GM21825 (cell line): ENCODE data around the gene CCDC66.
A peak's percentile ranks its signal among the peaks of the same experiment; 100 is the strongest.
"Not testable (repeated sequence)": the region's sequence is repeated elsewhere in the genome, so short reads cannot be mapped to it uniquely, and the experiment has no call there.

ENCODE experiments used
- ATAC-seq: cut with Tn5 transposase; IDR thresholded peaks from one replicate; pipeline ENCODE4 v1.9.1; 2021; ENCODE audit warnings: mild to moderate bottlenecking, moderate library complexity; ENCODE audit not compliant: unreplicated experiment

CCDC66 gene

DNA sequence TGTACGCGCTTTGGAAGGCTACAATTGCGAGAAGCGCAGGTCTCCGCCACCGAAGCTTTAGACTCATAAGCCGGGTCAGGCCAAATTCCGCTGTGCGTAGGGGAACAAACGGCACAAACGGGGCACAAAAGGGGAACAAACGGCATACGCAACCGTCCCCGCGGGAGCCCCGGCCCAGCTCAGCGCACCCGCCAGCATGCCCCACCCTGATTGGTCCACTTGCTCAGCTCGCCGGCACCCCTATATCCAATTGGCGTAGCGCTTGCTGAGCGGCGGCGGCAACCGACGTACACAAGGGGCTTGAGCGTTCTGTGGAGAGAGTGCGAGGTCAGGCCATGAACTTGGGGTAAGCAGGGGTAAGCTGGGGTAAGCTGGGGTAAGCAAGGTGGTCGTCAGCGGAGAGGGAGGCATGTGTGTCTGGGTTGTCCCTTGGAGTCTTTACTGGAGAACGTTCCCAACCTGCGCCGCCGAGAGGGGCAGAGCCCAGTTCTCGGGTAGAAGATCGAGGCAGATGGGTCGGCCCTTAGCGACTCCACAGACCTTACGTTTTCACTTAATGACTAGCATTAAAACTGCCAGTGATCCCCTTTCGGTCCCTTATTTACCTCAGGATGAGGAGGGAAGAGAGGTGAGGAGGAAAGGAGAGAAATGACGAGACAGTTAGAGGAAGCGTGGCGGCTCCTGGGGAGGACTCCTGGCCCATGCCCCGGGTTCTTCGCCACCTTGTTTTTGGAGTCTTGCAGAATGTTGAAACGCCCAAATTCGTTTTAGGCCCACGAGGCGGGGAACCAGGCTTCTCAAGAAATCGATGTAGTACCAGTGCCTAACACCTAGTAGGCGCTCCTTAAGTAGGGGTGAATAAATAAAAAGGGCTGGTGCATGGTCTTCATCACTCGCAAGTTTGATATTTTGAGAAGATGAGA lies at the start of gene CCDC66:
CCDC66 (plus strand) TSS at position 268 of the 923 bp plus-strand sequence; CDS start at position 336, 68 bp downstream.
- ATAC-seq, result peak; percentile 99

DNA sequence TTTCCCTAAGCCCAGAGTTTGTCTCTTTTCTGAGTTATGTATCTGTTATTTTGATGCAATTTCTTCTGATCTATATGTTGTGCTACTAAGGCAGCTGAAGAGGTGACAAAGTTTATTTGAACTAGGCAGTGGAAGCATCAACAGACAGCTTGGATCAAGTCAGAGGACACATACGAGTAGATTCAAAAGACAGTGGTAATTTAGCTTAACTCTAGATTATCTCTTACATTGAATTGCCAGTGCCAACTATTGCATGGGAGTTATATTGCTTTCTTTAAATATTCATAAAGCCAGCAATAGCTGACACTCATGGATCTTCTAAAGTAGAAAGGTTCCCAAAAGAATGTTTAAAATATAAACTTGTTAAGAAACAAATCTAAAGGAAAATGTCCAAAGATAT lies 37.3 kb upstream of the CCDC66 start:
- ATAC-seq, result no peak

DNA sequence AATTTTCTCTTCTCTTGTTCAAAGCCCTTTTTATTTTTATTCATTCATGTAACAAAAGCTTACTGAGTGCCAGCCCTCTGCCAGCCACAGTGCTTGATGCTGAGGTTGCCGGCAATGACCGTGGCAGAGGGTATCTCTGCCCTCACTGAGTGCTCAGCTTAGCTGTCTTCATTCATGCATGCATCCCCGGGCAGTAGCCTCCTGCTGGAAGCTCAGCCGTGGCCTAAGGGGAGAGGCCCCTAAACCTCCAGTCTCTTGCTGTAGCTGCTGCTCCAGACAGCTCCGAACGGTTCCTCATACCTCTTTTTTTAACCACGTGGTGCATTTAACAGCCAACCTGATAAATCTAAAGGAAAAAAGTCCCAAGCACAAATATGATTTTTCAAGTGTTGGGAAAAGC lies 34.6 kb upstream of the CCDC66 start:
- ATAC-seq, result no peak

DNA sequence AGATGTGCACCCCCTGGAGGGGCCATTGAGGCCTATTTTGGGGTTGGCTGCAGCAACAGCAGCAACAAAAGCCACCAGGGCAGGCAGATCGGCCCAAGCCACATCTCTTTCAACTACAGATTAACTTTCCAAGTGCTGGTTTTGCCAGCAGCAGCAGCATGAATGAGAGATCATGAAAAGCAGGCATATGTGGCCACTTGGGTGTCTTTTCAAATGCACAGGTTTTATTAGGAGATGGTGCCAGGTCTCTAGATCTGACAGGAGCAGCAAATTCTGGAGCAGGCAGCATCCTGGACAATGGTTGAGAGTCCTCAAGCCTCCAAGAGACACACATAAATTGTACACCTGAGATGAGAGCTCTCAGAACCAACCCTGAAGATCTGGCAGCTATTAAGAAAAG lies 31.7 kb upstream of the CCDC66 start:
- ATAC-seq, result no peak

DNA sequence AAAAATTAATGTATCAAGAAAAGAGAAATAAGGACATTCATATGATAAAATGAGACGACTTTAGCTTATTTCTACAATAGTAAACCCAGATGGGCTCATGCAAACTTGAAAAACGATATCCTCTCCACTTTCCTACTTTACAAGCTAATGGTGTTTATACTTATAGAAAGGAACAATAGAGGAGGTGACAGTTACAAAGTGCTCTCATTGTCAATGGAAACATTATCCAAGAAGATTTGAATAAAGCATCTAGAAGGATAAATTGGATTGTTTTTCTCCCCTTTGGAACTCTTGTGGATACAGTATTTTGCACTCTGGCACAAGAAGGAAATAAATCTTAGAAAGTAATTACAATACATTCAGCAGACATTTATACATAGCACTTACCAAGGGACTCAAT lies 20.2 kb upstream of the CCDC66 start:
- no peak for ATAC-seq

DNA sequence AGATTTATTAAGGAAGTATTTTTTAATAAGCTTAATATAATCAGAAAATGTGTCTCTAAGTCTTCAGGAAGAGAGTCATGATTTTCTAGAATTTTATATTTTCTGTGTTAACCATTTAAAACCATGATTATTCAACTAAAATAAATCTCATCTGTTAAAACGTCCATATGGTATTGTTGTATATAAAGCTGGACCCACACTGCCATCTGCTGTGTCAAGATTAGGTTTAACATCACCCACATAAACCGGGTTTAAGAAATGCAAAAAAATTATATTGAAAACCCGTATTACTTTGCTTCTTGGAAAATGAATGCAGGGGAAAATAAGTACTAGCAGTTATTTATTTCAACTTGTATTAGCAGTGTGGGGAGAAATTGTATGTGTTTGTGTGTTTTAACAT lies 9.5 kb upstream of the CCDC66 start:
- no peak for ATAC-seq

DNA sequence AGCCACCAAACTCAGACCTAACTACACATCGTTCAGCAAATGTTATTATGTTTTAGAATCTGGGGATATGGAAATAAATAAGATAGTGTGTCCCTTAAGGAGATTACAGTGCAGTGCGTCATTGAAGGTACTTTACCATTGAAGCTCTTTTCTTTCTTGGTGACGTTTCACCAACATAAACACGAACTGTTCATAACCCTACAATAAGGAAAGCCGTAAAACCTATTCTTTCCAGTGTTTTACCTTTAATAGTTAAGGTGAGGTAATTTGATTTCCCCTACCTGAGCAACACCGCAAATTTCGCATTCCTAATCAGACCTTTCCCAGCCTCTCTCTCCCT lies 826 bp downstream of the CCDC66 start:
- ATAC-seq, result peak; percentile 15

DNA sequence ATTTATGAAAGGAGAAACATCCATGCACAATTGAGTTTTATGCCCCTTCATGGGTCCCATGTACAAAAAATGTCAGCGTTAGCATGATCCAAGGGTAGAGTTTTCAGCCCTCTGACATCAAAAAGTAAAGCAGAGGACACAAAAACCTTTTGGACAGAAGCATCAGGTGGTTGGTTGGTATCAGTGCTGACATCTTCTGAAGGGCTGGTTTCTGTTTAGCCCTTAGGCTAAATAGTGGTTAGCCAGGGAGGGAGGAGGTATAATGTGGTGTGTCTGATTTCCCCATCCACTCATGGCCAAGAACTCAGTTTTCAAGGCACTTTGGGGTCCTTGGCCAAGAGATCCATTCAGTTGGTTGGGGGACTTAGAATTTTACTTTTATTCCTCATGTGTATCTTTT lies 16.5 kb downstream of the CCDC66 start:
- ATAC-seq, result no peak

DNA sequence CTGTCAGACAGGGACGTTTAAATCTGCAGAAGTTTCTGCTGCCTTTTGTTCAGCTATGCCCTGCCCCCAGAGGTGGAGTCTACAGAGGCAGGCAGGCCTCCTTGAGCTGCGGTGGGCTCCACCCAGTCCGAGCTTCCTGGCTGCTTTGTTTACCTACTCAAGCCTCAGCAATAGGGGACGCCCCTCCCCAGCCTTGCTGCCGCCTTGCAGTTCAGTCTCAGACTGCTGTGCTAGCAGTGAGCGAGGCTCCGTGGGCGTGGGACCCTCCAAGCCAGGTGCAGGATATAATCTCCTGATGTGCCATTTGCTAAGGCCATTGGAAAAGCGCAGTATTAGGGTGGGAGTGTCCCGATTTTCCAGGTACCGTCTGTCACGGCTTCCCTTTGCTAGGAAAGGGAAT lies 25.0 kb downstream of the CCDC66 start:
- ATAC-seq, result not testable (repeated sequence)

DNA sequence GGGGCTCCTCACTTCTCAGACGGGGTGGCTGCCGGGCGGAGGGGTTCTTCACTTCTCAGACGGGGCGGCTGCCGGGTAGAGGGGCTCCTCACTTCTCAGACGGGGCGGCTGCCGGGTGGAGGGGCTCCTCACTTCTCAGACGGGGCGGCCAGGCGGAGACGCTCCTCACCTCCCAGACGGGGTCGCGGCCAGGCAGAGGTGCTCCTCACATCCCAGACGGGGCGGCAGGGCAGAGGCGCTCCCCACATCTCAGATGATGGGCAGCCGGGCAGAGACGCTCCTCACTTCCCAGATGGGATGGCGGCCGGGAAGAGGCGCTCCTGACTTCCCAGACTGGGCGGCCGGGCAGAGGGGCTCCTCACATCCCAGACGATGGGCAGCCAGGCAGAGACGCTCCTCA lies 27.3 kb downstream of the CCDC66 start:
- ATAC-seq, result not testable (repeated sequence)

DNA sequence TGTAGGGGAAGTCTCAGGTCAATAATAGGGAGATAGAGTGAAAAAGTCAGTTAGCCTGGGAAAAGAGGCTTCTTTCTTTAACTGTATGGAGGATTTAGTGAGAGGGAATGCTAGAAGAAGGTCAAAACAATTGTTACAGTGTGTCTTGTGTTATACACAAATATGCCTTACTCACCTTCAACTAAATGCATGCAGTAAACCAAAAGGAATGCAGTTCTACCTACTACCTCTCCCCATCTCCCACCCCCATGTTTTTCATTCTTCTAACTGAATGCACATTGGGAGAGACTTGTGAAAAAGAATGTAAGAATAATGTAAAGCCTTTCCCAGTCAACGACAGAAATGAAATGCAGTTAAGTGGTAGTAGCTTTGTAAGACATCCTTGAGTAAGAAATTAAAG lies 33.8 kb downstream of the CCDC66 start:
- no peak for ATAC-seq

DNA sequence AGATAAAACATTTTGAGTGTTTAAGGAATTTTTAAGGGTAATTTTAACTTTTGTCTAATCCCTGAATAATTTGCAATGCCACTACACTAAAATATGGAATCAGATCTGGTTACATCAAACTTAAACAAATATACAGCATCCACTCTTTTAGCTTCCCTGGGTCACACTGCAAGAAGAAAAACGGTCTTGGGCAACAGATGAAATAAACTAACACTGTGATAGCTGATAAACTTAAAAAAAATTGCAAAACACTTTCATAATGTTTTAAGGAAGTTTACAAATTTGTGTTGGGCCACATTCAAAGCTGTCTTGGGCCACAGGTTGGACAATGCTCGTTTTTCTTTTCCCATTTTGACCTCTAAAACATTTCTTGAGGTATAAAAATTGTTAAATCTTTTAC lies 34.3 kb downstream of the CCDC66 start:
- ATAC-seq, result no peak

DNA sequence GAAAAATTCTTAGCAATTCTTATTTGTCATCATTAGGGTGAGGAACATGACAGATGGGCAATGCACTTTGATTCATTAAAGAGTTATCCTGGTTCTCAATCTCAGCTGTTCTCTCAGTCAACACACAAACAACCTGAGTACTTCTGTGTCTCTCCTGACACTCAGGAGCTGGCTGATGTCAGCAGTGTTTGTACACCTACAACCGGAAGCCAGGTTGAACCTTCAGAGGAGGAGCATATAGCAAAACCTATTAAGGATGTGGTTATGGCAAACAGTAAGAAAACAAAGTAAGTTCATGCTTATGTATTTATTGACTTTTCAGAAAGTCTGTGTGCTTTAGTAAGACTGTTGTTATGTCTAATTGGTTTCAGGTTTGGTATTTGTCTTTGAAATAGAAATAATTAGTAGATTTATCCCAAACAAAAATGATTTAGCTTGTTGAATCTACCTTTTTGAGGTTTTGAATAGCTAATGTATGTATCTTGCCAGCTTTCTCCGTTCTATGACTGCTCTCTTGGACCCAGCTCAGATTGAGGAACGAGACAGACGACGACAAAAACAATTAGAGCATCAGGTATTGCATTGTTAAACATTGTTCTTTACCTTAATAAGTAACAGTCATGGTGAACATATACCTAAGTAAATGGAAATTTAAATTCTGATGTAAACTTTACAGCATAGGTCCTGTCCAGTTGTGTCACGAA lies 36.6 kb downstream of the CCDC66 start:
- no peak for ATAC-seq

DNA sequence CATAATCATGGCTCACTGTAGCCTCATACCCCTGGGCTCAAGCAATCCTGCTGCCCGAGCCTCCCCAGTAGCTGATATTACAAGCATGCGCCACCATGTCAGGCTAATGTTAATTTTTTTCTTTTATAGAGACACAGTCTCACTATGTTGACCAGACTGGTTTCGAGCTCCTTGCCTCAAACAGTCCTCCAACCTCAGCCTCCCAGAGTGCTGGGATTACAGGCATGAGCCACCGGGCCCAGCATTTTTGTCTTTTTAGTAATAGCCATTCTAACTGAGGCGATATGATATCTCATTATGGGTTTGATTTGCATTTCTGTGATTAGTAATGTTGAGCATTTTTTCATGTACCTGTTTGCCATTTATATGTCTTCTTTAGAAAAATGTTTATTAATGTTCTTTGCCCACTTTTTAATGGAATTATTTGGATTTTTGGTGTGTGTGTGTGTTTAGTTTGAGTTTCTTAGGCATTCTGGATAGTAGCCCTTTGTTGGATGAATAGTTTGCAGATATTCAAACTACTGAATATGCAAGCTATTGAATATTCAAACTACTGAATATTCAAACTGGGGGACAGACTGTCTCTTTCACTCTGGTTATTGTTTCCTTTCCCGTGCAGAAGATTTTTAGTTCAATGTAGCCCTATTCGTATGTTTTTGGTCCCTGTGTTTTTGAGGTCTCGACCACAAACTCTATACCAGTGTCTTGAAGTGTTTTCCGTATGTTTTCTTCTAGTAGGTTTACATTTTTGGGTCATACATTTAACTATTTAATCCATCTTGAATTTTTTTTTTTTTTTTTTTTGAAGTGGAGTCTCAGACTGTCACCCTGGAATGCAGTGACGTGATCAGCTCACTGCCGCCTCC lies 39.2 kb downstream of the CCDC66 start:
- no peak for ATAC-seq

DNA sequence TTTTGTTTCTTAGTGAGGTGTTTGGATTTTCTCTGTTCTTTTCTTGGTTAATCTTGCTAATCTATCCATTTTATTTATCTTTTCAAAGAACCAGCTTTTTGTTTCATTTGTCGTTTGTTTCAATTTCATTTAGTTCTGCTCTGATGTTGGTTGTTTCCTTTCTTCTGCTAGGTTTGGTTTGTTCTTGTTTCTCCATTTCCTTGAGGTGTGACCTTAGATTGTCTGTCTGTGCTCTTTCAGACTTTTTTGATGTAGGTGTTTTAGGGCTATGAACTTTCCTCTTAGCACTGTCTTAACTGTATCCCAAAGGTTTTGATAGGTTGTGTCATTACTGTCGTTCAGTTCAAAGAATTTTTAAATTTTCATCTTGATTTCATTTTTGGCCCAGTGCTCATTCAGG lies 51.5 kb downstream of the CCDC66 start:
- ATAC-seq, result not testable (repeated sequence)

DNA sequence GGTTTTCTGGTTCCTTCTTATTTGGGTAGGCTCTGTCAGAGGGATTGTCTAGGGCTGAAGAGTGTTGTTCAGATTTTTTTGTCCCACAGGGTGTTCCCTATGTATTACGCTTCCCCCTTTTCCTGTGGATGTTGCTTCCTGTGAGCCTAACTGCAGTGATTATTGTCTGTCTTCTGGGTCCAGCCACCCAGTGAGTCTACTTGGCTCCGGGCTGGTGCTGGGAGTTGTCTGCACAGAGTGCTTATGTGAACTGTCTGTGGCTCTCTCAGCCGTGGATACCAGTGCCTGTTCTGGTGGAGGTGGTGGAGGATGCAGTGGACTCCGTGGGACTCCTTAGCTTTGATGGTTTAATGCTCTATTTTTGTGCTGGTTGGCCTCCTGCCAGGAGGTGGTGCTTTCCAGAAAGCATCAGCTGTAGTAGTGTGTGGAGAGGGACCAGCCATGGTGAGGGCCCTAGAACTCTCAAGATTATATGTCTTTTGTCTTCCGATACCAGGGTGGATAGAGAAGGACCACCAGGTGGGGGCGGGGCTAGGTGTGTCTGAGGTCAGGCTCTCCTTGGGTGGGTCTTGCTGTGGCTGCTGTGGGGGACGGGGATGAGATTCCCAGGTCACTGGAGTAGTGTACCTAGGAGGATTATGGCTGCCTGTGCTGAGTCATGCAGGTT lies 53.8 kb downstream of the CCDC66 start:
- no peak for ATAC-seq

DNA sequence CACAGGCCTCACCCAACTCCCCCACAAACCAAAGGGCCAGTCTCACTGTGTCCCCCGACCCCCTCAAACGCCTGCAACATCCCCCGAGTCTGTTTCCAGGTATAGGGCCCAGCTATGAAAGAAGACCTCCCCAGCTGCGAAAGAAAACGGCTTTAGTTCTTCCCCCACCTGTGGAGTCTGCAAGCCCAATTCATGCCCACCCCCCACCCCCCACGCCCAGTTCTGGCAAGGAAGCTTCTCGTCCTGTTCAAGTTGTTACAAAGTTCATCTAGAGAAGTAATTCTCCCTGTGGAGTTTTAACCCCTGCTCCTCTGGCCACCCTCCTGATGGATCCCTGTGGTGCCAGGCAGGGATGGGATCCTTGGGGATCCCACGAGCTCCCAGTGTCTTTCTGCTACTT lies 54.4 kb downstream of the CCDC66 start:
- no peak for ATAC-seq

DNA sequence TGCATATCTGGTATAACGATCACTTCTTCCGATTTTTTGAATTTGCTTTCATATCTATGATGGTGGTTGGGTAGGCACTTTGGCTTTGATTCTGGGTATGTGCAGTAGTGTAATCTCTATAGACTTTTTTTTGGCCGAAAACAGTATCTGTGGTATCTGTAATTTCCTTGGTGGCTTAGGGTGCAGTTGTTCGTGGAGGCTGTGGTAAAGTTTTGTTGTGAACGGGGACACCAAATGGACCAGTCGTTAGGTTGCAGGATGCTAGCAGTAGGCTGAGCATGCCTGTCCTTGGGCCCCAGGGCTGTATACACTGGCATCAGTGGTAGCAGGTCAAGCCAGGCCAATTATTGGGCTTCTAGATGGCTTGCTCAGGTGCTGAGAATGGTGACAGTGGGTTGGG lies 55.2 kb downstream of the CCDC66 start:
- ATAC-seq, result no peak

DNA sequence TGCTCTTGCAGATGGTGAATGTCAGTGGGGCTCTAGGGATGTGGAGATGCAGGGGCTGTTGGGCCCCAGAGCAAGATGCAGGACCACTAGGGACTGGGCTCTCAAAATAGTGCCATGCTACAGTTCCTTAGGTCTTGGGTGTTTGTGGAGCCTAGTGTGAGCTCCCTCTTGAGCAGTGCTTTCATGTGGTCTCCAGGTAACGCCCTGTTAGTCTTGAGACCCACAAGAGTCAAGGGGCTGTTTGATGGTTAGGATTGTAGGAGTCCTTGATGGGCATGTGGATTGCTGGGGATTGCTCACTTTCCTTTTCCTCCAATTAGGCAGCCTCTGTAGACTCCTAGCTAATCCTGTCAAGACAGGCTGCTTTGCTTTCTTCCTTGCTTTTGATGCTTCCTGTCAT lies 56.0 kb downstream of the CCDC66 start:
- no peak for ATAC-seq

DNA sequence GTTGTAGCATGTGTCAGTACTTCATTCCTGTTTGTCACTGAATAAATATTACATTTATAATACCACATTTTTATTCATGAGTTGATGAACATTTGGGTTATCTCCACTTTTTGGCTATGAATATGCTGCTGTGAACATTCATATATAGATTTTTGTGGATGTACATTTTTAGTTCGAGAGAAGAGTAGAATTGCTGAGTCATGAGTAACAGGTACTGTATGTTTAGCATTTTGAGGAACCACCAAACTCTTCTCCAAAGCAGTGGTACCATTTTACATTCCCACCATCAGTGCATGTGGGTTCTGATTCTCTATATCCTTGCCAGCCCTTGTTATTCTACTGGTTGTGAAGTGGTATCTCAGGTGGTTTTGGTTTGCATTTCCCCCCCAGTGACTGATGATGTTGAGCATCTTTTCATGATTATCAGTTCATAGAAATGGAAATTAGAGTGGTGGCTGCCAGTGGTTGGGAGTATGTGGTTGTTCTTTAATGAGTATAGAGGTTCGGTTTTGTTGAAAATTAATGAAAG lies 59.6 kb downstream of the CCDC66 start:
- no peak for ATAC-seq

DNA sequence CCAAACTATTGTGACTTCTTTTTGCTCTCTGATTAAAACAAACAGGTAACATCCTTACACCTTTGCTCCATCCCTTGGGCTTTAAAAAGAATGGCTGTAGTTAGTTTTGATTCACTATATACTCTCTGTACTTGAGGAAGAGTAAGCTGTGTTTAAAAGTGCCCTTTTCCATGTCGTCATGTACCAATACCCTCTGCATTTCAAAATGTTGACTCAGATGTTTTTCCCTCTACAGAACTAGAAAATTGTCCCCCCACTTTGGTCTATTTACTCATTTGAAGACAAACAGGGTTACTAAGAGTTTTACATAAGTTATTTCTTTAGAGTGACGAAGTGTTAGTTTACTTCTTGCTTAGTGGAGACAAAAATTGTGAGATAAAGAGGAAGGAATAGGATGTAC lies 63.4 kb downstream of the CCDC66 start:
- ATAC-seq, result no peak
